SK-N-SH (cell line): ENCODE data around the gene CREB3L4. TPM values are rescaled to one million over a fixed set of nuclear protein-coding genes. Genes with fewer than 3 reads are reported as not detected.
A peak's percentile ranks its signal among the peaks of the same experiment; 100 is the strongest.
"Not testable (repeated sequence)": the region's sequence is repeated elsewhere in the genome, so short reads cannot be mapped to it uniquely, and the experiment has no call there.

Source experiments
- CTCF ChIA-PET: fragments of 300-600, 350-600 bp; formaldehyde crosslinking; extraction: SDS; loops from one replicate; lab custom pipeline; 2021; lab: Yijun Ruan, JAX
- POLR2A ChIA-PET: fragments of 350-600 bp; sonication (Branson Sonifier 250); formaldehyde crosslinking; extraction: SDS; loops from one replicate; lab custom pipeline; 2020; ENCODE audit warnings: antibody characterized with exemption, inconsistent platforms; lab: Yijun Ruan, JAX
- DNase-seq: peaks from one replicate; pipeline ENCODE4 v3.0.0; 2012
- H2AFZ ChIP-seq: fragments of 200-600 bp; sonication (generic); 2 replicates; pipeline ENCODE4 v1.8.1; 2016; ENCODE audit warnings: antibody characterized with exemption, mild to moderate bottlenecking, low read depth
- H3F3A ChIP-seq: fragments of 200-600 bp; sonication (generic); replicated peaks from 2 replicates; pipeline ENCODE3; 2016; ENCODE audit warnings: antibody characterized with exemption, mild to moderate bottlenecking; ENCODE audit not compliant: insufficient read depth
- H3K27ac ChIP-seq, 2 experiments: fragments of 200-500 bp in 1 of 2; fragments of 200-600 bp in 1 of 2; sonication (Bioruptor generic) in 1 of 2; sonication (generic), shearing (Covaris generic) in 1 of 2; 2 replicates each; pipeline versions ENCODE4 v1.5.1 to v1.6.1; 2014 to 2016; ENCODE audit warnings: low read depth in 2 of 2, inconsistent platforms in 1 of 2, low read length in 1 of 2, mild to moderate bottlenecking in 1 of 2, mixed read lengths in 1 of 2
- H3K27me3 ChIP-seq: fragments of 200-600 bp; sonication (generic), shearing (Covaris generic); 2 replicates; pipeline ENCODE4 v1.6.1; 2016; ENCODE audit warnings: mixed run types; ENCODE audit not compliant: insufficient read depth
- H3K36me3 ChIP-seq, 2 experiments: fragments of 200-500 bp in 1 of 2; fragments of 200-600 bp in 1 of 2; sonication (Bioruptor generic) in 1 of 2; sonication (generic) in 1 of 2; replicated peaks in 1 of 2; 2 replicates each; pipeline versions ENCODE3 to v1.5.1; 2014 to 2016; ENCODE audit warnings: low read length in 1 of 2, mild to moderate bottlenecking in 1 of 2; ENCODE audit not compliant: insufficient read depth in 2 of 2, control insufficient read depth in 1 of 2
- H3K4me1 ChIP-seq, 2 experiments: fragments of 200-500 bp in 1 of 2; fragments of 200-600 bp in 1 of 2; sonication (Bioruptor generic) in 1 of 2; sonication (generic), shearing (Covaris generic) in 1 of 2; 2 replicates each; pipeline versions ENCODE4 v1.5.1 to v1.6.1; 2014 to 2016; ENCODE audit warnings: low read depth in 1 of 2, low read length in 1 of 2, mixed run types in 1 of 2; ENCODE audit not compliant: insufficient read depth in 2 of 2, control insufficient read depth in 1 of 2
- H3K4me2 ChIP-seq: fragments of 200-600 bp; sonication (generic), shearing (Covaris generic); 2 replicates; pipeline ENCODE4 v1.6.1; 2017; ENCODE audit warnings: mixed run types
- H3K4me3 ChIP-seq, 2 experiments: fragments of 200-500 bp in 1 of 2; fragments of 200-600 bp in 1 of 2; sonication (Bioruptor generic) in 1 of 2; sonication (generic), shearing (Covaris generic) in 1 of 2; 2 replicates each; pipeline versions ENCODE4 v1.5.1 to v1.8.1; 2014 to 2016; ENCODE audit warnings: low read depth in 2 of 2, inconsistent platforms in 1 of 2, low read length in 1 of 2, mild to moderate bottlenecking in 1 of 2, mixed read lengths in 1 of 2, moderate library complexity in 1 of 2
- H3K79me2 ChIP-seq: fragments of 200-600 bp; sonication (generic); 2 replicates; pipeline ENCODE4 v1.8.1; 2017; ENCODE audit warnings: mild to moderate bottlenecking; ENCODE audit not compliant: insufficient read depth
- H3K9ac ChIP-seq: fragments of 200-600 bp; sonication (generic); 2 replicates; pipeline ENCODE4 v1.6.1; 2017; ENCODE audit warnings: mixed run types
- H3K9me2 ChIP-seq: fragments of 200-600 bp; sonication (generic); 2 replicates; pipeline ENCODE4 v1.6.1; 2017; ENCODE audit warnings: mixed run types
- H3K9me3 ChIP-seq: fragments of 200-600 bp; sonication (generic); 2 replicates; pipeline ENCODE4 v1.6.1; 2017; ENCODE audit warnings: mixed run types, mild to moderate bottlenecking, moderate library complexity
- H4K20me1 ChIP-seq: fragments of 200-600 bp; sonication (generic); 2 replicates; pipeline ENCODE4 v1.6.1; 2017; ENCODE audit warnings: mild to moderate bottlenecking, mixed run types; ENCODE audit not compliant: insufficient read depth
- CTCF ChIP-seq: fragments of 200-600 bp; sonication (generic); IDR thresholded peaks from 2 replicates; pipeline ENCODE4 v1.6.1; 2017; ENCODE audit warnings: antibody characterized with exemption, mild to moderate bottlenecking, moderate library complexity
- EZH2phosphoT487 ChIP-seq: fragments of 200-600 bp; sonication (generic); IDR thresholded peaks from 2 replicates; pipeline ENCODE4 v1.6.1; 2017; ENCODE audit warnings: low read depth, mixed run types, mild to moderate bottlenecking, antibody characterized with exemption, moderate library complexity, borderline replicate concordance
- GABPA ChIP-seq: IDR thresholded peaks from 2 replicates; pipeline ENCODE4 v1.4.0; 2012; ENCODE audit warnings: low read depth, mild to moderate bottlenecking
- IRF3 ChIP-seq: fragments of 150-350 bp; IDR thresholded peaks from 2 replicates; pipeline ENCODE4 v1.6.1; 2016; ENCODE audit warnings: mild to moderate bottlenecking, low read depth, low read length
- MAX ChIP-seq: IDR thresholded peaks from 2 replicates; pipeline ENCODE4 v1.4.0; 2012; ENCODE audit warnings: low read depth
- PBX3 ChIP-seq: IDR thresholded peaks from 2 replicates; pipeline ENCODE4; 2012
- POLR2AphosphoS5 ChIP-seq: IDR thresholded peaks from 2 replicates; pipeline ENCODE4 v1.6.1; 2012; ENCODE audit warnings: low read depth, low read length
- RAD21 ChIP-seq: IDR thresholded peaks from 2 replicates; pipeline ENCODE4 v1.6.1; 2012; ENCODE audit warnings: mild to moderate bottlenecking, low read length
- TCF12 ChIP-seq: IDR thresholded peaks from 2 replicates; pipeline ENCODE4 v1.4.0; 2012
- USF1 ChIP-seq: IDR thresholded peaks from 2 replicates; pipeline ENCODE4 v1.4.0; 2012; ENCODE audit warnings: low read depth, borderline replicate concordance
- YY1 ChIP-seq: IDR thresholded peaks from 2 replicates; pipeline ENCODE4 v1.4.0; 2012; ENCODE audit warnings: low read depth, mild to moderate bottlenecking
- ZBTB33 ChIP-seq: IDR thresholded peaks from 2 replicates; pipeline ENCODE4 v1.4.0; 2012; ENCODE audit warnings: low read depth, borderline replicate concordance
- WGBS: methylation state at CpG from one replicate; pipeline ENCODE4 v1.1.6; 2017; ENCODE audit warnings: low lambda C conversion rate; 5-methylcytosine and 5-hydroxymethylcytosine counted together
- polyA plus RNA-seq, 3 experiments: library from polyadenylated mRNA; depleted of rRNA; stranded (reverse); fragments of >200 nt; gene quantifications; 2 replicates each; pipeline ENCODE4 v1.2.3, GENCODE V29; 2012

Gene CREB3L4
- polyA plus RNA-seq, 1 of the 3 experiments (the other 2 are of a cell fraction), result 12.8 TPM

- H3K9ac ChIP-seq, result no peak overlapping the region
- ChIA-PET POLR2A (interaction anchor here (0.6 kb wide), 1 partner anchor 119 kb away, joined by 3 read pairs; no protein-coding TSS in a partner anchor), CTCF (interaction anchor here (0.6 to 1.0 kb wide), 2 partner anchors 49 to 65 kb away, joined by 3 to 4 read pairs; partner anchors contain the start of gene DENND4B)
- H4K20me1 ChIP-seq, result peaks cover 8% of the 10 kb centered on the region; the same call in 1 of the 2 replicates
- H2AFZ ChIP-seq, result no peak overlapping the region
- no peak overlapping the region for H3K27ac ChIP-seq
- WGBS, result 99% methylated on average over 3 of the region's 3 CpGs
- H3K79me2 ChIP-seq, result peaks cover 24% of the 10 kb centered on the region
- H3K4me2 ChIP-seq, result no peak overlapping the region
- TF ChIP-seq PBX3 (no peak), POLR2AphosphoS5 (0 out of 2 replicates have a peak, but pooled peaks have one; percentile 3), RAD21 (no peak), TCF12 (no peak), MAX (no peak), CTCF (no peak), EZH2phosphoT487 (no peak)
- TF ChIP-seq, all 33 proteins: peak for 1
- no peaks in the 10 kb centered on the region for H3K9me3 ChIP-seq
- peaks cover 24 to 35% of the 10 kb centered on the region in 2 experiments for H3K36me3 ChIP-seq
- peaks cover 49% of the 10 kb centered on the region for H3F3A ChIP-seq
- DNase-seq, result no peak
- H3K4me1 ChIP-seq, result peaks cover 17% of the 10 kb centered on the region in 2 experiments; a peak in 3 of 4 replicates
- no peaks in the 10 kb centered on the region for H3K9me2 ChIP-seq
- H3K27me3 ChIP-seq, result no peaks in the 10 kb centered on the region
- no peak overlapping the region for H3K4me3 ChIP-seq
Observed at GRCh38 chr1:153995202-153995601, 27.5 kb downstream of the CREB3L4 start.

- Histone ChIP-seq H3K4me1 (peaks cover 15 to 17% of the 10 kb centered on the region in 2 experiments; a peak in 3 of 4 replicates), H3K36me3 (peaks cover 24 to 35% of the 10 kb centered on the region in 2 experiments), H3K79me2 (peaks cover 24% of the 10 kb centered on the region), H3K9ac (no peak overlapping the region), H3K27me3 (no peaks in the 10 kb centered on the region), H3K27ac (no peak overlapping the region), H2AFZ (no peak overlapping the region), H3K4me3 (no peak overlapping the region), H3K9me3 (no peaks in the 10 kb centered on the region), H3K4me2 (no peak overlapping the region), H3F3A (peaks cover 49% of the 10 kb centered on the region), H3K9me2 (no peaks in the 10 kb centered on the region), H4K20me1 (peaks cover 8% of the 10 kb centered on the region; the same call in 1 of the 2 replicates)
- DNase-seq, result no peak
- ChIA-PET CTCF (interaction anchor here (0.6 to 1.0 kb wide), 2 partner anchors 49 to 65 kb away, joined by 3 to 4 read pairs; partner anchors contain the start of gene DENND4B), POLR2A (interaction anchor here (0.6 kb wide), 1 partner anchor 118 kb away, joined by 3 read pairs; no protein-coding TSS in a partner anchor)
- TF ChIP-seq USF1 (no peak), ZBTB33 (no peak), YY1 (no peak), GABPA (no peak), MAX (no peak), EZH2phosphoT487 (no peak), IRF3 (no peak)
- WGBS, result 98% methylated on average over 11 of the region's 11 CpGs
Observed at GRCh38 chr1:153995640-153996039, 27.9 kb downstream of the CREB3L4 start.

GRCh38 chr1:153996882-153997281, 29.2 kb downstream of the CREB3L4 start:
- Histone ChIP-seq H3F3A (peaks cover 46% of the 10 kb centered on the region), H3K4me1 (peaks cover 13 to 19% of the 10 kb centered on the region in 2 experiments; a peak in 3 of 4 replicates), H3K79me2 (peaks cover 12% of the 10 kb centered on the region), H3K36me3 (peaks cover 18 to 26% of the 10 kb centered on the region in 2 experiments)
- WGBS, result 94% methylated on average over 10 of the region's 10 CpGs
- H3K27me3 ChIP-seq, H3K4me3 ChIP-seq, H3K27ac ChIP-seq, H4K20me1 ChIP-seq, CTCF ChIA-PET, DNase-seq, H3K9me2 ChIP-seq, POLR2A ChIA-PET, H3K9me3 ChIP-seq, H3K4me2 ChIP-seq, H3K9ac ChIP-seq, H2AFZ ChIP-seq: not testable (repeated sequence)
